H1 (cell line): ENCODE data around the gene NIFK. TPM values are rescaled to one million over a fixed set of nuclear protein-coding genes. Genes with fewer than 3 reads are reported as not detected.

Source experiments
- CTCF ChIA-PET: fragments of 300-600 bp; sonication (Branson Sonifier 250); formaldehyde crosslinking; loops from one replicate; lab custom pipeline; 2021; ENCODE audit not compliant: partially characterized antibody; lab: Charles Lee
- POLR2A ChIA-PET: fragments of 300-600 bp; sonication (Branson Sonifier 250); formaldehyde crosslinking; loops from one replicate; lab custom pipeline; 2021; ENCODE audit warnings: inconsistent platforms; ENCODE audit not compliant: partially characterized antibody; lab: Charles Lee
- DNase-seq, 2 experiments: peaks; one replicate each; pipeline versions ENCODE4 v3.0.0 to v3.0.0-alpha.2; 2010 to 2022; ENCODE audit warnings: low spot score in 2 of 2, low read depth in 1 of 2, mixed read lengths in 1 of 2
- FAIRE-seq: peaks from 2 replicates; lab custom pipeline; 2011; peaks lifted over from hg19 to GRCh38; lab: Jason Lieb, UNC
- H2AFZ ChIP-seq: 2 replicates; pipeline ENCODE4 v1.8.1; 2012; ENCODE audit warnings: low read length, inconsistent platforms
- H2AK5ac ChIP-seq: 2 replicates; pipeline ENCODE4 v1.6.1; 2013; ENCODE audit warnings: low read depth, low read length
- H2BK120ac ChIP-seq: replicated peaks from 2 replicates; pipeline ENCODE3; 2013; ENCODE audit warnings: low read depth, low read length, inconsistent platforms
- H2BK12ac ChIP-seq: 2 replicates; pipeline ENCODE4 v1.6.1; 2013; ENCODE audit warnings: low read depth, low read length
- H2BK15ac ChIP-seq: 2 replicates; pipeline ENCODE4 v1.6.1; 2013; ENCODE audit warnings: low read length
- H2BK20ac ChIP-seq: 2 replicates; pipeline ENCODE4 v1.6.1; 2013; ENCODE audit warnings: low read length
- H2BK5ac ChIP-seq: 2 replicates; pipeline ENCODE4 v1.6.1; 2013; ENCODE audit warnings: low read depth, low read length
- H3K14ac ChIP-seq: 2 replicates; pipeline ENCODE4 v1.6.1; 2013; ENCODE audit warnings: inconsistent platforms; ENCODE audit not compliant: insufficient read length
- H3K18ac ChIP-seq: 2 replicates; pipeline ENCODE4 v1.6.1; 2013; ENCODE audit warnings: low read length; ENCODE audit errors: extremely low read depth
- H3K23ac ChIP-seq: 2 replicates; pipeline ENCODE4 v1.6.1; 2013; ENCODE audit warnings: inconsistent platforms; ENCODE audit not compliant: insufficient read length
- H3K23me2 ChIP-seq: 2 replicates; pipeline ENCODE4 v1.6.1; 2013; ENCODE audit warnings: low read depth, low read length
- H3K27ac ChIP-seq: 2 replicates; pipeline ENCODE4 v1.6.1; 2011; ENCODE audit warnings: low read depth, low read length, inconsistent platforms
- H3K27me3 ChIP-seq, 4 experiments: replicated peaks in 1 of 4; 1 replicate in 1 of 4; 2 replicates in 3 of 4; pipeline versions ENCODE4 v1.6.1 to v1.8.1; 2011 to 2013; ENCODE audit warnings: low read length in 3 of 4, mild to moderate bottlenecking in 3 of 4, inconsistent platforms in 2 of 4, mixed read lengths in 2 of 4, moderate library complexity in 1 of 4; ENCODE audit not compliant: control insufficient read depth in 3 of 4, insufficient read depth in 3 of 4; ENCODE audit errors: extremely low read depth in 1 of 4
- H3K36me3 ChIP-seq, 4 experiments: 2 replicates each; pipeline versions ENCODE4 v1.6.1 to v1.8.1; 2011 to 2013; ENCODE audit warnings: mild to moderate bottlenecking in 4 of 4, low read length in 3 of 4, moderate library complexity in 2 of 4, control low read depth in 1 of 4, inconsistent platforms in 1 of 4; ENCODE audit not compliant: insufficient read depth in 4 of 4, control insufficient read depth in 2 of 4
- H3K4ac ChIP-seq: replicated peaks from 2 replicates; pipeline ENCODE3; 2013; ENCODE audit warnings: low read length, low read depth, mixed read lengths, inconsistent platforms; ENCODE audit not compliant: insufficient read length
- H3K4me1 ChIP-seq, 4 experiments: replicated peaks in 1 of 4; 1 replicate in 1 of 4; 2 replicates in 3 of 4; pipeline versions ENCODE4 v1.6.1 to v1.8.1; 2011 to 2013; ENCODE audit warnings: low read length in 3 of 4, inconsistent platforms in 2 of 4, mixed read lengths in 1 of 4; ENCODE audit not compliant: insufficient read depth in 4 of 4, control insufficient read depth in 3 of 4
- H3K4me2 ChIP-seq, 2 experiments: 2 replicates each; pipeline versions ENCODE4 v1.6.1 to v1.8.1; 2011 to 2013; ENCODE audit warnings: low read depth in 2 of 2, low read length in 2 of 2, control low read depth in 1 of 2, inconsistent platforms in 1 of 2, mild to moderate bottlenecking in 1 of 2; ENCODE audit not compliant: insufficient read depth in 1 of 2
- H3K4me3 ChIP-seq, 4 experiments: fragments of 200-600, 300-600 bp in 1 of 4; sonication (generic), shearing (Covaris generic), sonication (Bioruptor Twin) in 1 of 4; 2 replicates each; pipeline versions ENCODE4 v1.5.1 to v1.8.1; 2011 to 2016; ENCODE audit warnings: low read length in 4 of 4, low read depth in 3 of 4, control low read depth in 2 of 4, inconsistent platforms in 2 of 4, mild to moderate bottlenecking in 2 of 4, mixed read lengths in 1 of 4, moderate library complexity in 1 of 4; ENCODE audit not compliant: insufficient read depth in 2 of 4; ENCODE audit errors: extremely low read depth in 1 of 4
- H3K56ac ChIP-seq: replicated peaks from 2 replicates; pipeline ENCODE3; 2013; ENCODE audit warnings: low read depth, mild to moderate bottlenecking, mixed read lengths, low read length, inconsistent platforms; ENCODE audit not compliant: insufficient read length
- H3K79me1 ChIP-seq: 2 replicates; pipeline ENCODE4 v1.6.1; 2013; ENCODE audit warnings: low read depth, low read length, control low read depth
- H3K79me2 ChIP-seq, 2 experiments: 2 replicates each; pipeline versions ENCODE4 v1.6.1 to v1.8.1; 2012 to 2013; ENCODE audit warnings: low read length in 2 of 2, mild to moderate bottlenecking in 2 of 2, inconsistent platforms in 1 of 2; ENCODE audit not compliant: insufficient read depth in 2 of 2, control insufficient read depth in 1 of 2
- H3K9ac ChIP-seq, 4 experiments: replicated peaks in 1 of 4; 1 replicate in 1 of 4; 2 replicates in 3 of 4; pipeline versions ENCODE4 v1.6.1 to v1.8.1; 2011 to 2013; ENCODE audit warnings: low read depth in 3 of 4, low read length in 3 of 4, control low read depth in 2 of 4, mild to moderate bottlenecking in 2 of 4, moderate library complexity in 2 of 4, inconsistent platforms in 1 of 4; ENCODE audit errors: extremely low read depth in 1 of 4
- H3K9me3 ChIP-seq, 2 experiments: 2 replicates each; pipeline versions ENCODE4 v1.6.1 to v1.8.1; 2012 to 2013; ENCODE audit warnings: mild to moderate bottlenecking in 2 of 2, moderate library complexity in 2 of 2, control low read depth in 1 of 2, inconsistent platforms in 1 of 2, low read depth in 1 of 2, low read length in 1 of 2, mixed read lengths in 1 of 2; ENCODE audit not compliant: insufficient read depth in 2 of 2
- H4K20me1 ChIP-seq, 2 experiments: replicated peaks in 1 of 2; 2 replicates each; pipeline versions ENCODE3 to v1.8.1; 2011 to 2013; ENCODE audit warnings: inconsistent platforms in 2 of 2, low read length in 2 of 2, mild to moderate bottlenecking in 1 of 2; ENCODE audit not compliant: insufficient read depth in 2 of 2, control insufficient read depth in 1 of 2
- H4K5ac ChIP-seq: 2 replicates; pipeline ENCODE4 v1.6.1; 2013; ENCODE audit warnings: low read length, low read depth, mixed read lengths, inconsistent platforms; ENCODE audit not compliant: insufficient read length
- H4K8ac ChIP-seq: 2 replicates; pipeline ENCODE4 v1.8.0; 2013; ENCODE audit warnings: mild to moderate bottlenecking, moderate library complexity, low read length, inconsistent platforms; ENCODE audit not compliant: insufficient read depth; ENCODE audit errors: extremely low read depth
- H4K91ac ChIP-seq: replicated peaks from 2 replicates; pipeline ENCODE3; 2013; ENCODE audit warnings: low read length, mixed read lengths, inconsistent platforms; ENCODE audit not compliant: insufficient read length
- CTBP2 ChIP-seq: IDR thresholded peaks from 2 replicates; pipeline ENCODE4 v1.7.0; 2011; ENCODE audit warnings: borderline replicate concordance, mild to moderate bottlenecking, moderate library complexity, mixed read lengths, low read length; ENCODE audit not compliant: insufficient read depth, insufficient read length
- GABPA ChIP-seq: IDR thresholded peaks from 2 replicates; pipeline ENCODE4 v1.6.1; 2011; ENCODE audit warnings: mild to moderate bottlenecking, low read length, moderate library complexity, borderline replicate concordance; ENCODE audit not compliant: insufficient read depth
- JUND ChIP-seq: IDR thresholded peaks from 2 replicates; pipeline ENCODE4 v1.6.1; 2011; ENCODE audit warnings: mild to moderate bottlenecking, improper control_type of control experiment, low read length
- POLR2AphosphoS5 ChIP-seq: IDR thresholded peaks from 2 replicates; pipeline ENCODE4 v1.6.1; 2011; ENCODE audit warnings: low read depth, low read length
- RNF2 ChIP-seq: fragments of 200-900, 300-1000 bp; sonication (generic); IDR thresholded peaks from 2 replicates; pipeline ENCODE4 v1.7.1; 2016; ENCODE audit warnings: borderline replicate concordance, low read depth, mild to moderate bottlenecking, antibody characterized with exemption, low read length; ENCODE audit not compliant: poor library complexity, severe bottlenecking; ENCODE audit errors: missing control alignments
- RXRA ChIP-seq: IDR thresholded peaks from 2 replicates; pipeline ENCODE4 v1.6.1; 2011; ENCODE audit warnings: low read depth, mild to moderate bottlenecking, low read length, moderate library complexity; ENCODE audit not compliant: insufficient read depth
- SRF ChIP-seq: IDR thresholded peaks from 2 replicates; pipeline ENCODE4 v1.6.1; 2011; ENCODE audit warnings: mild to moderate bottlenecking, low read depth, low read length, moderate library complexity
- TBP ChIP-seq: IDR thresholded peaks from 2 replicates; pipeline ENCODE4 v1.6.1; 2011; ENCODE audit warnings: low read depth, low read length, improper control_type of control experiment
- WGBS, 2 experiments: shearing (Covaris generic) in 1 of 2; methylation state at CpG; one replicate each; pipeline versions ENCODE4 v1.1.6 to v1.1.7; 2013 to 2015; ENCODE audit warnings: low lambda C conversion rate in 2 of 2, mixed read lengths in 2 of 2, inconsistent platforms in 1 of 2, low coverage in 1 of 2, missing lambda C conversion rate in 1 of 2; ENCODE audit not compliant: insufficient replicate concordance in 2 of 2, insufficient coverage in 1 of 2, insufficient read length in 1 of 2; ENCODE audit errors: extremely low coverage in 1 of 2, missing lambda C conversion rate in 1 of 2; 5-methylcytosine and 5-hydroxymethylcytosine counted together
- polyA plus RNA-seq, 7 experiments: library from polyadenylated mRNA; depleted of rRNA in 3 of 7; stranded (reverse) in 5 of 7; unstranded in 2 of 7; fragments of >200 nt in 5 of 7; fragments of 200-250 nt in 2 of 7; gene quantifications; 1 replicate in 5 of 7; 2 replicates in 1 of 7; 4 replicates in 1 of 7; pipeline versions ENCODE4 v1.2.1 to v1.2.3, GENCODE V29; 2011 to 2013; ENCODE audit warnings: missing spikeins in 2 of 7, mixed read lengths in 2 of 7
- total RNA-seq: library from RNA; stranded (reverse); fragmentation: NEBNext Ultra II Directional; extraction: Animal tissue kit (Norgen Biotek cat#: 25700); gene quantifications from 2 replicates; pipeline ENCODE4 v1.2.1, GENCODE V29; 2021
- TF ChIP-seq, protein P1 (sequence below): IDR thresholded peaks from 2 replicates; pipeline ENCODE4 v1.6.1; 2012; ENCODE audit warnings: inconsistent platforms

Gene NIFK
- total and polyA plus RNA-seq, 2 of the 8 experiments (the other 6 are each of a cell fraction or from before 2014, with no cell fraction given), result 24.4 to 117 TPM

- POLR2A ChIA-PET, result interaction anchor here (1.1 to 2.6 kb wide), 9 partner anchors 9 to 205 kb away, joined by 3 to 22 read pairs (median 5); partner anchors contain the start of genes RNU4ATAC and TSN
- no peak for TF ChIP-seq POLR2AphosphoS5
- no peak for TF ChIP-seq SRF
- no peak for TF ChIP-seq RXRA
- no peak for TF ChIP-seq RNF2
- no peak for TF ChIP-seq CTBP2
- TF ChIP-seq, protein P1, sequence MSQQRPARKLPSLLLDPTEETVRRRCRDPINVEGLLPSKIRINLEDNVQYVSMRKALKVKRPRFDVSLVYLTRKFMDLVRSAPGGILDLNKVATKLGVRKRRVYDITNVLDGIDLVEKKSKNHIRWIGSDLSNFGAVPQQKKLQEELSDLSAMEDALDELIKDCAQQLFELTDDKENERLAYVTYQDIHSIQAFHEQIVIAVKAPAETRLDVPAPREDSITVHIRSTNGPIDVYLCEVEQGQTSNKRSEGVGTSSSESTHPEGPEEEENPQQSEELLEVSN, result no peak
- no peak for TF ChIP-seq JUND
- TF ChIP-seq GABPA, result no peak
- no peak for TF ChIP-seq TBP
Measured at GRCh38 chr2:121735518-121736074, 1.1 kb downstream of the NIFK start.

More at GRCh38 chr2:121735518-121736074, 1.1 kb downstream of the NIFK start:
- Histone ChIP-seq H4K91ac (no peak overlapping the region), H2BK12ac (no peak overlapping the region), H3K9me3 (no peaks in the 10 kb centered on the region), H3K23ac (no peak overlapping the region), H3K36me3 (peaks cover 16 to 41% (median 25%) of the 10 kb centered on the region in 4 experiments), H3K9ac (peak overlapping the region; percentile 37 to 97 (median 85); a peak in 6 of 7 replicates), H4K20me1 (peaks cover 0 to 13% of the 10 kb centered on the region in 2 experiments), H3K18ac (no peak overlapping the region), H3K27me3 (no peaks in the 10 kb centered on the region), H2AK5ac (no peak overlapping the region), H3K23me2 (peaks cover 4% of the 10 kb centered on the region), H3K27ac (no peak overlapping the region), H4K8ac (no peak overlapping the region), H3K79me2 (peaks cover 10 to 27% of the 10 kb centered on the region in 2 experiments), H3K56ac (no peak overlapping the region), H2AFZ (no peak overlapping the region), H2BK15ac (no peak overlapping the region), H3K4me3 (peak overlapping the region; percentile 79 to 97 (median 96)), H4K5ac (no peak overlapping the region), H2BK120ac (no peak overlapping the region), H3K4me2 (peak overlapping the region; percentile 70 to 87), H2BK5ac (no peak overlapping the region), H3K4me1 (peaks cover 0 to 5% (median 1%) of the 10 kb centered on the region in 4 experiments; a peak in 4 of 7 replicates), H3K79me1 (no peaks in the 10 kb centered on the region), H3K4ac (no peak overlapping the region), H3K14ac (no peak overlapping the region), H2BK20ac (no peak overlapping the region)
- 64% methylated on average over 10 of the region's 10 CpGs; no CpG with 5 or more reads in 1 of the 2 experiments for WGBS, 2 experiments
- CTCF ChIA-PET, result interaction anchor here (1.1 to 1.3 kb wide), 2 partner anchors 14 to 36 kb away, joined by 3 to 4 read pairs; no protein-coding TSS in a partner anchor
- FAIRE-seq (no peak), DNase-seq (no peak)
